Brain pericyte (primary cell): ENCODE measurements around the gene GABRB2.
"Not testable (repeated sequence)": the region's sequence is repeated elsewhere in the genome, so short reads cannot be mapped to it uniquely, and the experiment has no call there.

Experiments
- DNase-seq: peaks from one replicate; pipeline ENCODE4 v3.0.0-alpha.2; 2012; ENCODE audit warnings: low read depth, low spot score

Gene GABRB2

DNA sequence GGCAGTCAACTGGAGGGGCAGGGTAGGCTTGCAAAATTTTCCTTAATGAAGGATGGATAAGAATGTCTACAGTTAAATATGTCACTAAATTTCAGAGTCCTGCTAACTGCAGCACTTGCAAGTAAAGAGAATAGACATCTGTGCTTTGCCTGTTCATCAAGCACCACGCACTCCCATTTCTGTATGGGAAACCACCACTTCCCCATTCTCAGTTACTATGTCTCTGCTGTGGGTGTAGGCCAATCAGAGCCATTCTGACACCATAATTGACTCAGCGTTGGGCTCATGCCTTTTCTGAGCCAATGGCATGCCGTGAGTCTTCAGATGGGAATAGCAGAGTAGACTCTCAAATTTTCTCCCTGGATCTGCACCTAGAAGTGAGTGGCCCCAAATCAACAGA is 247.5 kb downstream of the GABRB2 start:
- DNase-seq: no peak

DNA sequence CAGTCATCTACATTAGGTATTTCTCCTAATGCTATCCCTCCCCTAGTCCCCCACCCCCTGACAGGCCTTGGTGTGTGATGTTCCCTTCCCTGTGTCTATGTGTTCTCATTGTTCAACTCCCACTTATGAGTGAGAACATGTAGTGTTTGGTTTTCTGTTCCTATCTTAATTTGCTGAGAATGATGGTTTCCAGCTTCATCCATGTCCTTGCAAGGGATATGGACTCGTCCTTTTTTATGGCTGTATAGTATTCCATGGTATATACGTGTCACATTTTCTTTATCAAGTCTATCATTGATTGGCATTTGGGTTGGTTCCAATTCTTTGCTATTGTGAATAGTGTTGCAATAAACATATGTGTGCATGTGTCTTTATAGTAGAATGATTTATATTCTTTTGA is 249.1 kb downstream of the GABRB2 start:
- DNase-seq: not testable (repeated sequence)

DNA sequence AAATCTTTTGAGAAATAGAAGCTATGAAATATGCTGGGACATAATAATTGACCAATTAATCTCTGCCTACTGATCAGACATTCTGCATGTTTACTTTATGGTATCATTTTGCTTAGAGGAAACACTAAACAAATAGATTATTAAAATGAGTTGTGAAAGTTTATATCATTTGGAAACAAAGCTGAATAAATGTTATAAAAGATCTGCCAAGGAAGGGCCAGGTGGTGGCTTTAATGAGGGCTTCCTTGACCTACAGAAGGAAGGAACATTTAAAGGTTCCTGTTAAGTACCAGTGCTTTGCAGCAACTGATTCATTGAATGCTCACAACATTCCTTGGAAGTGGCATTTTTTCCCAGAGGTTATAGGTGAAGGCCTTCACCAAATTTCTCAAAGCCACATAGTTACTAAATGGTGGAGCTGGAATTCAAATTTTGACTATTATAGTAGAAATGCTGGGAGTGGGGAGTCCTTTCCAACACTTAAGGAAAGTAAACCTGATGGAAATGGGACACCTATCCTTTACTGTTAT is 250.7 kb downstream of the GABRB2 start:
- DNase-seq: no peak

DNA sequence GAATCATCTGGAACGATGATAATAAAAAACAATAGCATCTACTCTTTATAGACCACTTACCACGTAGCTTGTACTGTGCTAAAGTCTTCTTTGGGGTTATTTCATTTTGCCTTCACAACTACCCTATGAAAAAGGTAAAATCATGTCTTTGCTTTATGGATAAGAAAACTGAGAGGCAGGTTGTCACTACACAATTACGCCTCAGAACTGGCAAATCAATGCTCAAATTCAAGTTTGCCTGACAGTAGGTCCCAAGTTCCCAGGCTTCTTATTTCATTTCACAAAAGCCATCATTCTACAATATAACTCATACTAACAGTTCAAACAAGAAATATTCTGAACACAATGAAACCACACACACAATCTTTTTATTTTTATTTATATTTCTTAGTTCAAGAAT is 258.5 kb downstream of the GABRB2 start:
- no peak for DNase-seq

DNA sequence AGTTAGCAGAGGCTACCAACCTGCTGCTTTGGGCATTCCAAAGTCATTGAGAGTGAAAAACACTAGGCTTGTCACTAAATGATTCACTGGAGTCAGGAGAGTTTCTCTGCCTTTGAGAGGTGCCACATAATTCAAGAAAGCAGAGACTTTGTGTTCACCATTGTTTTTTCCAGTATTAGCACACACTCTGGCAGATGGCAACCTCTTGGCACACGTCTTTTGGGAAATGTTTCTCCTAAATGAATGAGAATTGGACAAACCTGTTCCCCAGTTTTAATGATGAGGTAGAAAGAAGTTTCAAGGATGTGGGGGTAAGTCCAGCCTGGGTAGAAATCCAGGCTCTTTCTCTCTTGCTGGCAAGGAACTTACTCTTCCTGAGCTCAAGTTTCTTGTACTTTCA is 259.1 kb downstream of the GABRB2 start:
- no peak for DNase-seq

- no peak for DNase-seq
These were observed 260.4 kb downstream of the GABRB2 start for GRCh38 chr5:161286066-161286655.

GRCh38 chr5:161284445-161284844 is 262.1 kb downstream of the GABRB2 start:
- no peak for DNase-seq

GRCh38 chr5:161283296-161283695 is 263.2 kb downstream of the GABRB2 start:
- no peak for DNase-seq

DNA sequence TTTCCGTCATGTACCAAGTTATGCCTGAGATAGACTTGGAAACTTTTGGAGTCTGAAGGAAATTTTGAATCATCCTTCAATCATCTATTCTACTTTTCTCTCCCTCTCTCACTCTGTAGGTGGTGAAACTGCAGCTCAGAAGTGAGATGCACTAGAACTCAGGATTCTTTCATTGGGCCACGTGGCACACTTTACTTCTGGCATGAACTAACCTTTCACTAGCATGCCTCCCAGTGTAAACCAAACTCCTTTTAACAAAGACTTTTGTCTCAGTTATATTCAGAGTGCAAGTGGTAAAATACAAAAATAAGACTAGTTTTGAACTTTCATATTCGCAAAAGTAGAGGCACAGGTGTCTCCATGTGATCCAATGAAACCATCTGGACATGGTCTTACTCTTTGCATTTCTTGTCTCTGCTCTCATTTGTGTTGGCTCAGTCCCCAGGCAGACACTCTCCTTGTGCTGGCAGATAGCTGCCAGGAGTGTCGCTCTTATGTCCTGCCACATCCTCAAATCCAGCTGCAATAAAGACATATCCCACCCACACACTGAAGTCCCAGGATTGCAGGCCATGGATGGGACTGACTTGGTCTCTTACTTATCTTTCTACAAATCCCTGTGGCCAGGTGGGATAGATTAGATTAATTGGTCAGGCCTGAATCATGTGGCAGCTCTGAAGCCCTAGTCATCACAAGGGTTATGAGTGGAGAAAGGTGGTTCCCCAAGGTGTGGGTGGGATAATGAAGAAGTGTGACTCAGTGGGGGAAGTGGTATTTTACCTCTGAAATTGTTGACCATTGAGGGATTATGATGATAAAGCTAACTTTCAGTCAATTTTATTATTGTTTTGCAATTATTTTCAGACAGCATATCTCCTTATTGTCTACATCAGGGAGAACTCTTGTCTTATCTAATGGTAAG is 267.5 kb downstream of the GABRB2 start:
- DNase-seq: no peak

- DNase-seq: no peak
These were observed 269.5 kb downstream of the GABRB2 start for GRCh38 chr5:161277011-161277410.

DNA sequence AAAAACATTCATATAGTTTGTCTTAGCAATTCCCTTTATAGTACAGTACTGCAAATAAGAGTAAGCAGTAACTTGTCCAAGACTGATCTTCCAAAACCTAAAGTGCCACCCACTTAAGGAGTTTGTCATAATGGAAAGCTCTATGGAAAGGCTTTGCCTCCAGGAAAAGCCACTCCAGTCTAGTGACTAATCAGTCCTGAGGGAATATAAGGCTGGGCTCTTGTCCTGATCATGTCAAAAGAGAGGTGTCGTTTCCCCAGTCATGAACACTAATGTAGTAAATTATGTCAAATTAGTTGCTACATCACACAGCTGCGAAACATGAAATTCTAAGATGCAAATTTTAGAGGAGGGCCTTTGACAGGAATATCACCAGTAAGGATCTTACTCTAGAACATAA is 271.6 kb downstream of the GABRB2 start:
- no peak for DNase-seq

DNA sequence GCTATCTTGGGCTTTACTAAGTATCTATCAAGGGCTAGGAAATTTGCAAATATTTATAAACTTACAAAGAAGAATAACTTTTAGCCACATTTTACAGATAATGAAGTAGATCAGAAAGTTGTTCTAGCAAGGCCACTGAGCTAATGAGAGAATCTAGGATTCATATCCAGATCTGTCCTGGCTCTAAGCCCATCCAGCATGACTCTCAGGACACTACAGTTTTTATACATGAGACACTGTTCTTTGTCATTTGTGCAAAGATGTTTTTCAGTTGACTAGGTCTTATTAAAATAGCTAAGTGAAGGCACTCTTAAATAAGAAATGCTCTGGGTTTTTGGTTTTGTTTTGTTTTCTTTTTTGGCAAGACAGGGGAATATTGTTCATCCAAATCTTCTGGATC is 273.1 kb downstream of the GABRB2 start:
- DNase-seq: no peak

DNA sequence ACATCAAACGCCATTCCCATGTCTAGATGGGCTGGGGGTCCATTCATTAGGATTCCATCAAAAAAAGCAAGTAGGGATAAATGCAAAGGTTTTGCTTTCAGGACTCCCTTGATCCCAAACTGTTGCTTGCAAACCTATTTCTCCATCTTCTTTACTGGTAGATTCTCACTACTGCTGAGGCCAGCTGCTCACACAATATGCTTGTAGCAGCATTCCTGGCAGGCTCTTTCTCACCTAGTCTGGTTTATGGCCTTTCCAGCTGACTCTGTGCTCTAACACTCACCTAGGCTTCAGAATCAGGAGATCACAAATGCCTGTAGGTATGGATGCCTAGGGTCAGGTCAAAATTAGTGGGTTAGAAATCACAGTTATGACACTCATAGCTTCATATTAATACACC is 274.7 kb downstream of the GABRB2 start:
- DNase-seq: no peak

DNA sequence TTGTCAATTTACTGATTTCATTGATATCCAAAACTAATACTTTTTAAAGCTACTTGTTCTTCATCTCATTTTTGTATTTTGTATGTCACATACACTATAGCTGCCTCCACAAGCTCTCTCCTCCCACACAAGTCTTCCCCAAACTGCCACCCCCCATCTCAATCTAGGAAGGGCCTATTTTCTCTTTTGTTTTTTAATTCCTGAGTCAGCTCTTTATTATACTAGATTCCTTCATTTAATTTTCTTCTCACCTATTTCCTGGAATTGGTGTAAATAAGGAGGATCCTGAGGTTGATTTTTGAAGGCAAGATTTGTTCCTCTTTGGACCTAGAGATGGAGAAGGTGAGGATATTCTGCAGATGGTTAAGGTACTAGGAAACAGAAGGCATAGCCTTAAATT is 277.4 kb downstream of the GABRB2 start:
- DNase-seq: no peak

DNA sequence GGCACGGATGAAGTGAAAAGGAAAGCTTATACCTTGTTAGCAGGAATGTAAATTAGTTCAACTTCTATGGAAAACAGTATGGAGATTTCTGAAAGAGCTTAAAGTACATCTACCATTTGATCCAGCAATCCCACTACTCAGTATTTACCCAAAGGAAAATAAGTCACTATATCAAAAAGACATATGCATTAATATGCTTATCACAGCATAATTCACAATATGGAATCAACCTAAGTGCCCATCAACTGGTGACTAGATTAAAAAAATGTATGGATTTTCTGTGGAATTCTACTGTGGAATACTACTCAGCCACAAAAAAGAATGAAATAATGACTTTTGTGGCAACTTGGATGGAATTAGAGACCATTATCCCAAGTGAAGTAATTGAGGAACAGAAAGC is 279.6 kb downstream of the GABRB2 start:
- no peak for DNase-seq

DNA sequence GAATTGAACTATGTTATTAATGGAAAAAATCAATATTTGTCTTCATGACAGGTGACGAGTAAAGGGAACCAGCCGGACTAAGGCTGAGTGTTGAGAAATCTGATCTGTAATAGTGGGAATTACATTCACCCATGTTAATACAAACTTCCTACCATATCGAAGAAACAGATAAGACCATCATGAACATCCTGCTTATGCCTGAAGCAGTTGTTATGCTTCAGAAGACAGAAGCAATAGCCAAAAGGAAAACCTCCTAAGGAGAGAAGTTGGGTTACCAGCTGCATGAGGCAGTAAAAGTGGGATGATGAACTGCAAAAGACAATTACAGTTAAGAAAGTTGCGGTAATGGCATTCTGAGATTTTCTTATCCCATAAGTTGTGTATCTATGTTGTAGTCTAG is 281.5 kb downstream of the GABRB2 start:
- no peak for DNase-seq

- DNase-seq: no peak
These were observed 283.3 kb downstream of the GABRB2 start for GRCh38 chr5:161263191-161263590.

- DNase-seq: no peak
These were observed 284.7 kb downstream of the GABRB2 start for GRCh38 chr5:161261668-161262323.

DNA sequence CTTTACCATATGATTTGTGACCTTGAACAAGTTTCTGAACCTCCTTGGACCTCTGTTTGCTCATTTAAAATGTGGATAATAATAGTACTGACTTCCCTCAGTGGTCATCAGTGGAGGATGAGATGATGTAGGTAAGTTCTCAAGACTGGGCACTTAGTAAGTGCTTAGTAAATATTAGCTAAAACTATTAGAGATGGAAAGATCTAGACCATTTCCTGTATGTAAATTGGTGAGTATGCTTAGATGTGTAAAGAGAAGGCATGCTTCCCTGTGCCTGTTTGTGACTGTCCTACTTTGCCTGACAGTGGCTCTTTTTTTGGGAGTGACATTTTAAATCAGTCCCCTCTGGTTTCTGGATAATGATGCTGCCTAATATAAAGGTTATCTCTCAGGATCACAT is 288.1 kb downstream of the GABRB2 start:
- DNase-seq: no peak

DNA sequence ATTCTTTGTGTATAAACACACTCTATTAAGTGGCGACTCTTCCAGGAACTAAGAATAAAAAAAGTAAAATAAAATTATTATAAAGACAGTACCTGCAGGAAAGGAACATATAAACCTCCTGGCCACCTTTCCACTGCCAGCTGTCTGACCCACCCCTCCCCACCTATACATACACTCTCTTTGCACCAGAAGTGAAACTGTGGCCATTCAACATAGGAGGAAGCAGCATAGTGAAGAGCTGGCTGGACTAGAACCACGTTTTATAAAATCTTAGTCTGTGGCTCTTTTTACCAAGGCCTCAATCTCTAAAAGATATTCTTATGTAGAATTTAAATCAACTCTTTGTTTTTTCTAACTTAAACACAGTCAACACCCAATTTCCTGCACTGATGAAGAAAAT is 289.6 kb downstream of the GABRB2 start:
- DNase-seq: no peak

- not testable (repeated sequence) for DNase-seq
These were observed 293.6 kb downstream of the GABRB2 start for GRCh38 chr5:161252955-161253354.

GRCh38 chr5:161246749-161247148 is 299.8 kb downstream of the GABRB2 start:
- DNase-seq: no peak
